GM19455 (cell line): ENCODE measurements around the gene MYO1E.
"Not testable (repeated sequence)": the region's sequence is repeated elsewhere in the genome, so short reads cannot be mapped to it uniquely, and the experiment has no call there.

Experiments
- ATAC-seq: cut with Tn5 transposase; IDR thresholded peaks from one replicate; pipeline ENCODE4 v1.9.1; 2021; ENCODE audit not compliant: unreplicated experiment

The MYO1E gene

DNA sequence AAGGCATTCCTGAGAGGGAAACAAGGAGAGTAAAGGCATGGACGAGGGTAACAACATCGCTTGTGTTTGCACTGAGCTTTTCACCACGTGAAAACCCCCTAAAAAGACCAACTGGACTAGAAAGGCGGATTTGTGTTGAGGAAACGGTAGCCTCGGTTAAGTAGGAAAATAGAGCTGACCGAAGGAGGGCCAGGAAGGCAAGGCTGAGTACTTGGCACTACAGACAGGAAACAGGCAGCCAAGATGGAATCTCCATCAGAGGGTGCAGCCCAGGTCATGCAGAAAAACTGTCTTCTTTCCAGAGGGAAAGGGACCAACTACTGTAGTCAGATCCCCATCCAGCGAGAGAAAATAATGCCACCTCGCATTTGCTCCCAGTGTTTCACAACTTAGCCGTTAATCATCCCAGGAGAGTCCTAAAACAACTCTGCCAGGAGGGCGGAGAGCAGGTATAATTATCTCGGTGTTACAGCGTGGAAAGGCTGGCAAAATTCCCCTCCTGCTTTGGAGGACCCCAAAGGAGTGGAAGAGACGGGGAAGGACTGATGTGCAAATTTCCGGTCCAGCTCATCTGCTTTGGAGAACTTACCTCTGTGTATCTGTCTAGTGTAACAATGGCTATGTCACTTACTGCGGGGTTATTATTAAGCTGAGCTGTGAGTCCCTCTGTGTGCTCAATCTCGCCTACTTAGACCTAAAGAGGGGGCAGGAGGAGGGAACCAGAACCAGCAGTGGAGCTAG lies 77.2 kb downstream of the MYO1E start:
- no peak for ATAC-seq

GRCh38 chr15:59294574-59295260 lies 78.0 kb downstream of the MYO1E start:
- no peak for ATAC-seq

DNA sequence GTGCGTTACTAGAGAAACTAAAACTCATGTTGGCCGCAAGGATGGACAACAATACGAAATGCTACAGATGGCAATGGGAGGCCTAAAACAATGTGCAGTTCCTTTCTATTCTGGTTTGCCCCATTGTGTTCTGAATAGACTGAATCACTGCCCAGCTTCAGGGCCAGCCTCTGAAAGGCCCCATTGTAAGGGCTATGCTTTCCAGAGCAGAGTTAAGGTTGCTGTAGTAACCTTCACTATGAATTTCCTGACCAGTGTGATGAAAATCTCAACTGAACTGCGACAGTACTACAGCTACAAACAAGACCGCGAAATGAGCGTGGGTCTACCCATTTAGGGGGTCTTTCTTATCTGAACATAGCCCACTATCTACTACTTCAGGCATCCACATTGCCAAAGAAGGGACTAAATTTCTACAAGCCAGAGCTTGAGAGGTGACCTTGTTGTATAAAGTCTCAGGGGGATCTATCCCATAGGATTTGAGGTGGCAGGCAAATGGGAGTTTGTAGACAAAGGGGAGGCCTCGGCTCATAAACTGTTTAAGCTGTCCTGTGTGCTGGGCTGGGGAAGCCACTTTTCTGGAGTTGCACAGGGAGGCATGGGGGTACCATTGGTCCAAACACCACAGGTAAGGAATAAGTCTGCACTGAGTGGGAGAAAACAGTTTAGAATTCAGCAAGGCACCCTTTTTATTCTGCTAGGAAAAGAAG lies 80.1 kb downstream of the MYO1E start:
- ATAC-seq = no peak

DNA sequence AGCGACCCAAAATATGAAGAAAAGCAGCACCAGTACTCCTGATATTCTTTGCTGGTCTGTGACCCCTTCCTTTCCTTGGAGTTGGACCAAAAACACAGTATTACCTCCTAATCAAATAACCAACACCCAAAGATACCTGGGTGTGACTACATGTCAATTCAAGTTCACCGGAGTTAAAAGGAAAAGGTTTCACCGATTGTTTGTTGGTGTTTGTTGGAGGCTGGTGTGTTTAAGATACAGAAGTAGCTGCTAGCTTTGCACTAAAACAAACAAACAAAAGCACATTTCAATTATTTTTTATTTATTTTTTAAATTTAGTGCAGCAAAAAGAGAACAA lies 81.5 kb downstream of the MYO1E start:
- ATAC-seq = peak; percentile 16

- ATAC-seq = peak; percentile 43
These were observed 82.1 kb downstream of the MYO1E start for GRCh38 chr15:59290295-59291212.

GRCh38 chr15:59289574-59289973 lies 83.1 kb downstream of the MYO1E start:
- no peak for ATAC-seq

DNA sequence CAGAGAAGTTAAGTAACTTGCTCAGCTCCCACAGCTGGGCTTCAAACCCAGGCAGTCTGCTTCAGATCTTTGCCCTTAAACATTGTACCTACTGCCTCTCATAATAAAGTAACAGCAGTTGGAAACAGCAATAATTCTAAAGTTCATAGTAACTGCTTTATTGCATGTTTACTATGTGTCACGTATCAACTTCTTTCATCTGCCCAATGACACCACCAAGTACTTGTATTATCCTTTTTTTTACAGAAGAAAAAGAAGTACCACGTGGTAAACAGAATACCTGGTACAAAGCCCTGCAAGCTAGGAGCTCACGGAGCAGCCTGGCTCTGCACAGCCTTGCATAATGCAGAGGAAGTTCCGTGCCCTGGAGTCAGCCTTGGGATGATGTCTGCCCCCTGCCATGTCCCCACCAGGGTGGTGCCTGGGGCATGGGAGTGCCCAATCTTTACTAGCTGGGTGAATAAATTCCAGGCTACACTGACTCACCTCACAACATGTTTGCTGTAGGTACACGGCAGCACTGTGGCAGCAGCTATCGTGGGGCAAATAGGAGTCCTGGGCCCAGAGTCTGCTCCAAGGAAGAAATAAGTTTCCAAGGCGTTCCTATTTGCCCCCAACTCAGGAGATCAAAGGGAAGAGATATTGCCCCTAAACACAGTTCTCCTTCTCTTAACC lies 88.8 kb downstream of the MYO1E start:
- no peak for ATAC-seq

DNA sequence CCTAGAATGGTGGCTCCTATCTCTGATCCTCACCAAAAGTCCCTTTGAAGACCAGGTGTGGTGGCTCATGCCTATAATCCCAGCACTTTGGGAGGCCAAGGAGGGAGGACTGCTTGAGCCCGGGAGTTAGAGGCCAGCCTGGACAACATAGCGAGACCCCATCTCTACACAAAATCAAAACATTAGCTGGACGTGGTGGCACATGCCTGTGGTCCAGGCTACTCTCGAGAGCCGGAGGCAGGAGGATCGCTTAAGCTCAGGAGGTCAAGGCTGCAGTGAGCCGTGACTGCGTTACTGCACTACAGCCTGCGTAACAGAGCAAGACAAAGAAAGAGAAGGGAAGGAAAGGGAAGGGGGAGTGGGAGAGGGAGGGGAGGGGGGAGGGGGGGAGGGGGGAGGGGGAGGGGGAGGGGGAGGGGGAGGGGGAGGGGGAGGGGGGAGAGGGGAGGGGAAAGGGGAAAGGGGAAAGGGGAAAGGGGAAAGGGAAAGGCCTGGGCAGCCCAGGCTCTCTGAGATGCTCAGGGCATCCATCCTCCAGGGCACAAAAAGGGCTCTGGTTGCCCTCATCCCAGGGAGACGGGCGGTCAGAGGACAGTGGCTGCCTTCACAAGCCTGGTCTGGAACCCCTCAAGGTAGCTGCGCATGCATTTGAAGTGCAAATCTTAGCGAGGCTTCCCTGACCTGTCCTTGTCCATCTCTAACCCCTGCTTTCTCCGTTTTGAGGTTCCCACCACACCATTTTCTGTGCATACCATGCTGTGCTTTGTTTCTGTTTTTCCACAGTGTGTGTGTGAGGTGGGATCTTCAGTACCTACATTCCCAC lies 89.9 kb downstream of the MYO1E start:
- no peak for ATAC-seq

DNA sequence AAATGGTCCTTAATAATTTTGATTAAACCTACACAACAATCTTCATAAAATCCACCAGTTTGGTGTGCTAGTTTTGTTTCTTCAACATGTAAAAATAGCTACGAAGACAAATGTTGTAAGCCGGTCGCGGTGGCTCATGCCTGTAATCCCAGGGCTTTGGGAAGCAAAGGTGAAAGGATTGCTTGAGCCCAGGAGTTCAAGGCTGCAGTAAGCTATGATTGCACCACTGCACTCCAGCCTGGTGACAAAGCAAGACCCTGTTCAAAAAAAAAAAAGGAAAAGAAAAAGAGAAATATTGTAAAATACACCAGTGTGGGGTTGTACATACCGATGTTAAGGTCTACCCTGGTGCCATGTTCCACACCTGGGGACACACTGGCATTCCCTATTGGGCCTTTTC lies 91.0 kb downstream of the MYO1E start:
- no peak for ATAC-seq

- ATAC-seq = no peak
These were observed 91.8 kb downstream of the MYO1E start for GRCh38 chr15:59280855-59281254.

GRCh38 chr15:59280292-59280691 lies 92.4 kb downstream of the MYO1E start:
- ATAC-seq = not testable (repeated sequence)

GRCh38 chr15:59279023-59279422 lies 93.6 kb downstream of the MYO1E start:
- no peak for ATAC-seq

- ATAC-seq = no peak
These were observed 94.6 kb downstream of the MYO1E start for GRCh38 chr15:59278120-59278519.

- no peak for ATAC-seq
These were observed 96.2 kb downstream of the MYO1E start for GRCh38 chr15:59276225-59277178.

- no peak for ATAC-seq
These were observed 98.3 kb downstream of the MYO1E start for GRCh38 chr15:59274126-59274970.

GRCh38 chr15:59273234-59273633 lies 99.4 kb downstream of the MYO1E start:
- ATAC-seq = no peak

DNA sequence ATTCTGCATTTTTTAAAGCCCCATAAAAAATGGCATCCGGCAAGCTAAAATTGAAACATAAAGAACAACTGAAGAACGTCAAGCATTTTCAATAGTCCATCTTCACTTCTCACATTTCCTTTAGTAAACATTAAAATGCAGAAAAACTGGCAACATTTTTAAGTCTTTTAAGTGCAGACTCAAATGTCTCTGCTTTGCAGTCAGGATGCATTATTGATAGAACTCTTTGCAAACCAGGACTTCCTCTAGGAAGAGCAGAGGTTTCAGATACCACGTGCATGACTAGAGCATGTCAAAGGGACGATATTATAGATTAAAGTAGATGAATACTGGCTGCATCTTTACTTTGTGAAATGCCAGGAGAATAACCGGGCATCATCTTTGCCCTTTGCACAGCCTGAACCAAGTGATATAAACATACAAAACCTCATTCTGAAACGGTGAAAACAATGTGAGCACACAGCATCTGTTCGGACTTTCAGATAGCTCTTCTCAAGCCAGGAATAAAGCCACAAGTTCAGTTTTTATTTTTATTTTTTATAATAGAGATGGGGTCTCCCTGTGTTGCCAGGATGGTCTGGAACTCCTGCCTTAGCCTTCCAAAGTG lies 101.0 kb downstream of the MYO1E start:
- no peak for ATAC-seq
